Measurements from ENCODE around the gene PICK1.

Gene PICK1

DNA sequence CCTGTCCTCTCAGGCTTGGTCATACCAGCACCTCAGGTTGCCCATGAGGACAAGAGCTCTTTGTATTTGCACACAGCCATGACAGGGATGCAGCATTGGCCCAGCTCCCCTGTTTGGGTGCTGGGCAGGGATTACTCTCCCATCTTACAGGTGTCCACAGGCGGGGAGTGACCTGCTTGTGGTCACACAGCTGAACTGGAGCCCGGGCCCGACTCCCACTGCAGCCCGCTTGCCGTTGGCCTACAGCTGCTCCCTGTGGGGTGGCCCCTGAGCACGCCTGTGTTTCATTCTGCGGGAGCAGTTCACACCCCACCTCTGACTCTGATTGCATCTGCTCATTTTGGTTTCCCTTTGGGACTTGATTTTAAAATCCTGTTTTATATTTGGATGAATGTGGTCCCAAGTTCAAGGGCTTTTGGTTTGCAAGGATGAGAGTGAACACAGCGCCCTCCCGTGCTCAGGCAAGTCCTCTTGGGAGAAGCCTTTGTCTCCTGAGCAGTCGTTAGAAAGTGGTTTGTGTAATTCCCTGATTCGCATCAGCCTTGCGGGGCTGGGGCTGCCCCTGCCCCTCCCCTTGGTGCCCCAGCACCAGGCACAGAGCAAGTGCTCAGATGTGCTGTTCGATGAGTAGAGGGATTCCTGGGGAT, 9.3 kb downstream of the PICK1 start:
- Histone ChIP-seq H3K36me3 (ENCODE audit: insufficient read depth, low read length) (peaks cover 5% of the 10 kb centered on the region), H3K9ac (ENCODE audit: low read depth, low read length) (no peak overlapping the region), H3K27me3 (ENCODE audit: control insufficient read depth, insufficient read depth, low read length) (no peaks in the 10 kb centered on the region), H3K9me3 (replicated peaks; ENCODE audit: low read length) (no peaks in the 10 kb centered on the region), H3K4me1 (ENCODE audit: control insufficient read depth, insufficient read depth, low read length) (peaks cover 13% of the 10 kb centered on the region), H3K4me2 (ENCODE audit: low read length) (no peak overlapping the region), H3K4me3 (ENCODE audit: low read length) (no peak overlapping the region)

DNA sequence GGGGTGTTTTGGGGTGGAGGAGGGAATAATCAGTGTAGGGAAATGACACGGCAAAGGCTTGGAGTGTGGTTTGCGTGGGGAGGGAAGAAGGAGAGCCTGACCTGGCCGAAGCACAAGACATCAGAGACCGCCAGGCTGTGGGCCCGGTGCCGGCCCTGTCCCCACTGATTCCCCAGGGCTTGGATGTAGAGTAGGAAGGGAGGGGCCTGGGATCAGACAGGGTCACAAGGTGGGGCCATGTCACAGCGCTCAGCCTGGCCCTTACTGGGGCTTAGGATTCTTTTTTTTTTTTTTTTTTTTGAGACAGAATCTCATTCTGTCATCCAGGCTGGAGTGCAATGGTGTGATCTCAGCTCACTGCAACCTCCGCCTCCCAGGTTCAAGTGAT, 9.8 kb downstream of the PICK1 start:
- no peak overlapping the region for H3K4me3 ChIP-seq (ENCODE audit: low read length)
- H3K4me2 ChIP-seq (ENCODE audit: low read length), result no peak overlapping the region
- H3K9ac ChIP-seq (ENCODE audit: low read depth, low read length), result no peak overlapping the region
- H3K27me3 ChIP-seq (ENCODE audit: control insufficient read depth, insufficient read depth, low read length), result no peaks in the 10 kb centered on the region
- peaks cover 6% of the 10 kb centered on the region for H3K36me3 ChIP-seq (ENCODE audit: insufficient read depth, low read length)
- no peaks in the 10 kb centered on the region for H3K9me3 ChIP-seq (replicated peaks; ENCODE audit: low read length)
- peaks cover 13% of the 10 kb centered on the region for H3K4me1 ChIP-seq (ENCODE audit: control insufficient read depth, insufficient read depth, low read length)

DNA sequence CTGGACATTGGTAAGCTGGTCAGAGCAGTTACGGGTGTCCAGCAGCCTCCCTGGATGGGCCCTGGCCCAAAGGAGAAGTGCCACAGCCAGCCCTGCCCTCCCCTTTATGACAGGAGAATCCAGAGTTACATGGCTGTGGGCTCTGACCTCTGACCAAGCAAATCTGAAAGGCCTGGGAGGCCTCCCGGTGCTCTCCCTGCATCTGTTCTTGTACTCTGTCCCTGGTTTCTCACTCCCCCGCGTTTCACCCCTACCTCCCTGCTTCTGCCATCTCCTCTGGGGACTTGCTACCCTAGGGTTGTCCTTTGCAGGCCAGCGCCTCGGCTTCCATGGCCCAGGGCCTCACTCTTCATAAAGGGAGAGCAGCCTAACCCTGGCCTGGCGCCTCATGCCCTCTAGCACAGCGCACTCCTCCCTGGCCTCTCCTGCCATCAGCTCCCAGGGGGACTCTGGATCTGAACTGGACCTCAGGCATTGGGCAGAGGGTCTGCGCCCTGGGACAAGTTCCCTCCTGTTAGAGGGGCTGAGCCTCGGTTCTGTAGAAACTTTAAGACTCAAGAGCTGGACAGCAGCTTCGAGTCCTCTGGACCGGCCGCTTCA, 10.7 kb downstream of the PICK1 start:
- H3K27me3 ChIP-seq (ENCODE audit: control insufficient read depth, insufficient read depth, low read length), result no peaks in the 10 kb centered on the region
- H3K36me3 ChIP-seq (ENCODE audit: insufficient read depth, low read length), result peaks cover 6% of the 10 kb centered on the region

DNA sequence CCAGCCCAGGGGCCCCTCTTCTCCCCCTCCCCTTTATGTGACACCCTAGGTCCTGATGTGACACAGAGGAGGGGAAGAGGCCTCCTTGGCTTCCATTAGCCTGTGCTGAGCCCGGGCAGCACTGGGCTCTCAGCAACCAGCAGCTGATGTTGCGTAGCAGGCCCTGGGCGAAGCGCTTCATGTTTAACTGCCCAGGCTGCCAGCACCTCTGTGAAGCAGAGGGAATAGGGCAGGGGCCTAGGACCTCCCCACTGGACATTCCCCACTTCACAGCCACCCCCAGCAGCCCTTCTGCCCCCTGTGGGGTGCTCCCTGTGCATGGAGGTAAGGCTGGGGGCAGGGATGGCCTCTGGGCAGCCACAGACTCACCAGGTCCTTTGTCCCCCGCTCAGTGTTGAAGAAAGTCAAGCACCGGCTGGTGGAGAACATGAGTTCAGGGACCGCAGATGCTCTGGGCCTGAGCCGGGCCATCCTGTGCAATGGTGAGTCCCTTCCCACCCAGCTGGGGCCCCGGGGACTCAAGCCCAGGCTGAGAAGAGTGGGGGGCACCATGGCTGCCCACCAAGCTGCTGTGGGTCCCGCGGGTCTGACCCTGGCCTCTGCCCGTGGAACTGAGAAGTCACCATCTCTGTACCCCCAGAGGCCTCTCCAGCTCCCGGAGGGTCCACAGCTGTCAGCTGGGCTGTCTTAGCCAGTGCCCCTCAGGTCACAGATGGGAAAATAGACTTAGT, 11.6 kb downstream of the PICK1 start:
- peaks cover 6% of the 10 kb centered on the region for H3K36me3 ChIP-seq (ENCODE audit: insufficient read depth, low read length)
- H3K4me1 ChIP-seq (ENCODE audit: control insufficient read depth, insufficient read depth, low read length), result peaks cover 12% of the 10 kb centered on the region
- no peaks in the 10 kb centered on the region for H3K27me3 ChIP-seq (ENCODE audit: control insufficient read depth, insufficient read depth, low read length)
- H3K9ac ChIP-seq (ENCODE audit: low read depth, low read length), result no peak overlapping the region
- H3K4me2 ChIP-seq (ENCODE audit: low read length), result no peak overlapping the region
- H3K4me3 ChIP-seq (ENCODE audit: low read length), result no peak overlapping the region
- no peaks in the 10 kb centered on the region for H3K9me3 ChIP-seq (replicated peaks; ENCODE audit: low read length)

More for the DNA sequence above, 10.7 kb downstream of the PICK1 start:
- no peak overlapping the region for H3K4me3 ChIP-seq (ENCODE audit: low read length)
- H3K9ac ChIP-seq (ENCODE audit: low read depth, low read length), result no peak overlapping the region
- no peaks in the 10 kb centered on the region for H3K9me3 ChIP-seq (replicated peaks; ENCODE audit: low read length)
- H3K4me2 ChIP-seq (ENCODE audit: low read length), result no peak overlapping the region
- peaks cover 13% of the 10 kb centered on the region for H3K4me1 ChIP-seq (ENCODE audit: control insufficient read depth, insufficient read depth, low read length)

DNA sequence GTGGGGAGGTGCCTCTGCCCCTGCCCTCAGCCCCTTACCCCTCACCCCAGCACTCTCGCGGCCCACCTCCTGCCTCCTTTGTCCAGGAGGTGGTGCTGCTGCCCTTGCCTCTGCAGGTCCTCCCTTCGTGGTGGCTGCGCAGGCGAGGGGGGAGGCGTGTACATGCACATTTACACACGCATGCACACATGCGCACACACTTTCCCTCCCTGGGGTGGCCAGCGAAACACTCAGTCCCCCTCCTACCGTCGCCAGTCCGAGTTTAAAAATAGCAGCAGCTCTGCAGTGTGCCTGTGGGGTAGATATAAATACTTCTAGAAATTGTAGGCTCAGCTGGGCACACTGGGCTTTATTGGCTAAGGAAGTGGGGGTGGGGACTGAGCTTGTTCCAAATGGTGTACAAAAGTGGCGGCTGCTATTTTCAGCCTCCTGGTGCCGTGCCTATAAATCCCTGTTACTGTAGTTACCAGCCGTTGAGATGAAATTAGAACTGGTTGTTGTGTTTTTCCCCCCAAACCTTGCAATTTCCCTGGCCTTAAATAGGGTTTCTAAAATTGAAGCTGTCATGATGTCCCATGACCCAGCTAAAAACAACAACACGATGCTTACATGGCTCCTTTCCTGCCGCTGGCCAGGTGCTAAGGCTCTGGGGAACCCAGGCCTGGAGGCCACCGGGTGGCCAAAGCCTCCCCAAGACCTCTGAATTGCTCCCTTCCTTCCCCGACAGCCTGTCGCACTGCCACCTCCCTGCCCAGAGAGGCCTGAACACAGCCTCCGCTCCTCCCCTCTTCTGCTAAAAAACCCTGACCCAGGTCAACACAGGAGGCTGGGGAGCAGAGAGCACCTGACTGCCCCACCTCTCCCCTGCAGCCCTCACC, 12.4 kb downstream of the PICK1 start:
- H3K9ac ChIP-seq (ENCODE audit: low read depth, low read length), result no peak overlapping the region
- no peak overlapping the region for H3K4me3 ChIP-seq (ENCODE audit: low read length)
- no peaks in the 10 kb centered on the region for H3K27me3 ChIP-seq (ENCODE audit: control insufficient read depth, insufficient read depth, low read length)
- H3K36me3 ChIP-seq (ENCODE audit: insufficient read depth, low read length), result peaks cover 6% of the 10 kb centered on the region
- no peaks in the 10 kb centered on the region for H3K9me3 ChIP-seq (replicated peaks; ENCODE audit: low read length)
- peaks cover 12% of the 10 kb centered on the region for H3K4me1 ChIP-seq (ENCODE audit: control insufficient read depth, insufficient read depth, low read length)
- peak overlapping the region; percentile 79 for H3K4me2 ChIP-seq (ENCODE audit: low read length)

DNA sequence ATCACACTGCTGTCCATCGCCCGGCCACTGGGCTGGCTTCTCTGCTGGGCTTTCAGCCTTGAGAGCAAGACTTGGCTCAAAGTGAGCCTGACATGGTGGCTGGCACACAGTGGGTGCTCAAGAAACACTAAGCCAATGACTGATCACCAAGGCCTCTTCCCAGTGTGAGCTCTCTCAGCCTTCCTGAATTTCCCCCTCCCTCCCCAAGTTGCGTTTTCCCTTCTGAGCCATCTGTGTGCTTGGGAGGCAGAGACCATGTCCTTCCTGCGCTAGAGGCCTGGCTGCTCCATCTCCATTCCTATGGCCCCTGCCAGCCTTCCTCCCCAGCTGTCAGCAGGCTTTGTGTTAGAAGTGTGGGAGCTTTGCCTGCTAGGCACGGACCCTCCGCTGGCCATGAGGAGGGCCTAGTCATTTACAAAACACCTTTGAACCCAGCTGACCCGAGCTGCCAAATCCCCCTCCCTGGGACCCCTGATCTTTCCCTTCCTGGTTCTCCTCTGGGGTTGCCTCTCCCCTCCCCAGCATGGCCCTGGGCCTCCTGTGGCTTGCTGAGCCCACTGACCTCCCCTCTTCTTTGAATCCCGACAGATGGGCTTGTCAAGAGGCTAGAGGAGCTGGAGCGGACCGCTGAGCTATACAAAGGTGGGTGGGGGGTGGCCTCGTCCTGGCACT, 13.2 kb downstream of the PICK1 start:
- H3K9ac ChIP-seq (ENCODE audit: low read depth, low read length), result no peak overlapping the region
- H3K36me3 ChIP-seq (ENCODE audit: insufficient read depth, low read length), result peaks cover 4% of the 10 kb centered on the region
- no peaks in the 10 kb centered on the region for H3K27me3 ChIP-seq (ENCODE audit: control insufficient read depth, insufficient read depth, low read length)
- no peaks in the 10 kb centered on the region for H3K9me3 ChIP-seq (replicated peaks; ENCODE audit: low read length)
- H3K4me3 ChIP-seq (ENCODE audit: low read length), result no peak overlapping the region
- H3K4me1 ChIP-seq (ENCODE audit: control insufficient read depth, insufficient read depth, low read length), result peaks cover 12% of the 10 kb centered on the region
- H3K4me2 ChIP-seq (ENCODE audit: low read length), result no peak overlapping the region

DNA sequence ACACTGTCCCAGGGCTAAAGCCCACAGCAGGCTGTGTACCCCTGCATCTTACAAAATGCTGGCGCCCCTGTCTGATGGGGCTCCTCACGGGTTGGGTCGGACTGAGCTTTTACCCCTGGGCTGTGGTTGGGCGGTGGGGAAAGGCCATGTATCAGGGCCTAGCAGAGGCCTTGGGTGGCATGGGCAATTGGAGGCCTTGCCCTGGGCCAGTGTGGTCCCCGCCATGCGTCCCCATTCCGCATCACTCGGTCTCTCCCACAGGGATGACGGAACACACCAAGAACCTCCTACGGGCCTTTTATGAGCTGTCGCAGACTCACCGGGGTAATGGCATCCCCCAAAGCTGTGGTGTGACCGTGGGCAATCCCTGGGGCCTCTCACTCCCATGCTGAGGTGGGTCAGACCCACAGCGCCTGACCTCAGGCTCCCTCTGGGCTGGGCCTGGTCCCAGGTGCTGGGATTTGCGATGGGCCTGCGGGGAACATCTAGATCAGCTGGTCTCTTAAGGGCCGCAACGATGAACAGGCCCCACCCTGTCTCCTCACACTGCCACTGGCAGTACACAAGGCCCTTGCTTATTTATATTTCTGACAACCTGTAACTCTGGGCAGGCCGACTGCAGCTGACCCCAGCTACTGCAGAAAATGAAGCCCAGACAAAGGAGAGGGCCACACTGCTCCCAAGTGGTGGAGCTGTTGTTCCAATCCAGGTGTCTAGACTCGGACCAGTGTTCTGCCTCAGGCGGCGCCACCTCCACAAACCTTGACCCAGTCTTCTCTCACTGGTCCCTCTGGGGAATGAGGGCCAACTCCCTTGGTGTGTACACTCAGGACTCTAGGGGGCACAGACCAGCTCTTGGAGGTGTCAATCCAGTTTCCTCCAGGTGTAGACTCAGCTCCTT, 14.5 kb downstream of the PICK1 start:
- Histone ChIP-seq H3K4me2 (ENCODE audit: low read length) (no peak overlapping the region), H3K27me3 (ENCODE audit: control insufficient read depth, insufficient read depth, low read length) (no peaks in the 10 kb centered on the region)

DNA sequence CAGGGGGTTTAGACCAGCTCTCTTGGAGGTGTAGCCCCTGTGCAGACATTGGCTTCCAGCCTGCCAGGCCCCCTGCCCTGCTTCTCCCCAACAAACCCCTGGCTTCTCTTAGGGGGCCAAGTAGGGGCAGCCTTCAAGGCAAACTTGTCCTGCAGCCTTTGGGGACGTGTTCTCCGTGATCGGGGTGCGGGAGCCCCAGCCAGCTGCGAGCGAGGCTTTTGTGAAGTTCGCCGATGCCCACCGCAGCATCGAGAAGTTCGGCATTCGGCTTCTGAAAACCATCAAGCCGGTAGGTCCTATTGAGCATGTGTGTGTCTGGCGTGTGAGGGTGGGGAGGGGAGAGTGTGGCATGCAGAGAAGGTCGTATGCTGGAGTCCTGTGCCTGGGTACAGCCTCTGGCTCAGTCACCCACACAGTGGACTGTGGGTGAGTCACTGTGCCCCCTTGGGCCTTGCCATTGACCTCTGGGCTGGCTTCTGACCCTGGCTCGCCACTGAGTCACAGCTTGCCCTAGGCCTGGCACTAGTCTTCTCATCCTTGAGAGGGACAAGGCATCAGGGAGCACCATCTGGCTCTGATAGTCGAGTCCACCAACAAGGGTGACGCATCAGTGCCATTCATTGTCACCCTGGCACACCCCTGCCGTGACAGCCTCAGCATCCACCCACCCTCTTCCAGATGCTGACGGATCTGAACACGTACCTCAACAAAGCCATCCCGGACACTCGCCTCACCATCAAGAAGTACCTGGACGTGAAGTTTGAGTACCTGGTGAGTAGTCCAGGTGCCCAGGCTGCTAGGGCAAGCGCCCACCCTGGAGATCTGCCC, 15.3 kb downstream of the PICK1 start:
- H3K27me3 ChIP-seq (ENCODE audit: control insufficient read depth, insufficient read depth, low read length), result no peaks in the 10 kb centered on the region
- no peaks in the 10 kb centered on the region for H3K9me3 ChIP-seq (replicated peaks; ENCODE audit: low read length)
- H3K9ac ChIP-seq (ENCODE audit: low read depth, low read length), result no peak overlapping the region
- no peak overlapping the region for H3K4me3 ChIP-seq (ENCODE audit: low read length)
- H3K4me1 ChIP-seq (ENCODE audit: control insufficient read depth, insufficient read depth, low read length), result peaks cover 12% of the 10 kb centered on the region
- no peak overlapping the region for H3K4me2 ChIP-seq (ENCODE audit: low read length)
- peaks cover 4% of the 10 kb centered on the region for H3K36me3 ChIP-seq (ENCODE audit: insufficient read depth, low read length)

More for the DNA sequence above, 14.5 kb downstream of the PICK1 start:
- Histone ChIP-seq H3K9ac (ENCODE audit: low read depth, low read length) (no peak overlapping the region), H3K4me1 (ENCODE audit: control insufficient read depth, insufficient read depth, low read length) (peaks cover 12% of the 10 kb centered on the region), H3K9me3 (replicated peaks; ENCODE audit: low read length) (no peaks in the 10 kb centered on the region), H3K36me3 (ENCODE audit: insufficient read depth, low read length) (peaks cover 4% of the 10 kb centered on the region), H3K4me3 (ENCODE audit: low read length) (no peak overlapping the region)

DNA sequence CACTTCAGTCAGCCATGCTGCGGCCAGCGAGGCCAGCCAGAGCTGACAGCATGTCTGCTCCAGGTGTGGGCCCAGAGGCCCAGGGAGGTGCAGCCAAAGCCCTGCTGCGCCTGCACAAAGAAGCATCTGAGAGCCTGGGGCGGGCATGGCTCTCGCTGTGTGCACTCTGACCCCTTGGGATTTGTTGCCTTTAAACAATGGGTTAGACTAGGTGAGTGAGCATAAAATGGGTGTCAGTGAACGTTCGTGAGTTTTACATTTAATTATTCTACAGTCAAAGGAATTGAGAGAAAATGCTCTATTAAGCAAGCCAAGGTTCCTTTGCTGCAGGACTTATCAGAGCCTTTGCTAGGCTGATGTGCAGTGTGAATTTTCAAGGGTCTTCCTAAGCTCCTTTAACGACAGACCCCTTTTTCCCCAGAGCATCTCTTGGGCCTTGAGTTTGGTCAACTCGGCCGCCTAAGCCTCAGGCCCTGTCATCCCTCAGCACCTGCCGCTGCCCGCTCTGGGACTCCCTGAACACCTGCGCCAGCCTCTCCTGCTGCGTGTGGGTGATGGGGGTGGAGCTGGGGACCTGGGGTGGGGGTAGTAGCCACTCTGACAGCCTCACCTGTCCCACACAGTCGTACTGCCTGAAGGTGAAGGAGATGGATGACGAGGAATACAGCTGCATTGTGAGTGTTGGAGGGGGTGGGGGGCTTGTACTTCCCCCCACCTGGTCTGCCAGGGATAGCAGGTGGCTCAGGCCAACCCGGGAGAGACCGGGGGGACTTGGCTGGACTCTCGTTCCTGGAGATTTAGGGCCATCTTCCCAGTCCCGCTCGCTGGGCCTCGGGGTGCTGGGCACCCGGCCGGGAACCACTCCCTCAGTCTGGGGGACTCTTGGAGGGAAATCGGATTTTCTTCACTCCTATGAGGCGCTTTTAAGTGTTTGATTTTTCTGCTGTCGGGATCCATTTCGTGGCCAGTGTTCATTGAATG, 16.2 kb downstream of the PICK1 start:
- Histone ChIP-seq H3K4me2 (ENCODE audit: low read length) (no peak overlapping the region), H3K36me3 (ENCODE audit: insufficient read depth, low read length) (peaks cover 4% of the 10 kb centered on the region), H3K27me3 (ENCODE audit: control insufficient read depth, insufficient read depth, low read length) (no peaks in the 10 kb centered on the region), H3K4me1 (ENCODE audit: control insufficient read depth, insufficient read depth, low read length) (peaks cover 12% of the 10 kb centered on the region), H3K9me3 (replicated peaks; ENCODE audit: low read length) (no peaks in the 10 kb centered on the region), H3K4me3 (ENCODE audit: low read length) (no peak overlapping the region), H3K9ac (ENCODE audit: low read depth, low read length) (no peak overlapping the region)
